Activated T-helper 9 cell treated with anti-CD3 and anti-CD28 coated beads, Interleukin-2, amount 50 U/mL, for 16 hours (primary cell): Measurements from ENCODE around the gene CFAP99.

ENCODE experiments used
- DNase-seq: peaks from one replicate; pipeline ENCODE4 v3.0.0-alpha.2; 2020; ENCODE audit warnings: low read depth

Gene CFAP99

GRCh38 chr4:2412534-2412884, 6.2 kb upstream of the CFAP99 start:
- DNase-seq: peak; percentile 44

- peak; percentile 78 for DNase-seq
Measured at GRCh38 chr4:2412885-2413716, 5.7 kb upstream of the CFAP99 start.

GRCh38 chr4:2413821-2414610, 4.7 kb upstream of the CFAP99 start:
- no peak for DNase-seq

- no peak for DNase-seq
Measured at GRCh38 chr4:2415213-2415612, 3.5 kb upstream of the CFAP99 start.

- DNase-seq: no peak
Measured at GRCh38 chr4:2415881-2416563, 2.7 kb upstream of the CFAP99 start.

- DNase-seq: no peak
Measured at GRCh38 chr4:2416564-2417225, 2.1 kb upstream of the CFAP99 start.

- no peak for DNase-seq
Measured at GRCh38 chr4:2417226-2417764, 1.5 kb upstream of the CFAP99 start.

GRCh38 chr4:2417765-2418649, 748 bp upstream of the CFAP99 start, which contains the start of gene ZFYVE28:
TSS of gene ZFYVE28 (minus strand) at chr4:2418645. CDS start at chr4:2418323, 322 bp downstream.
- no peak for DNase-seq

GRCh38 chr4:2419814-2420213, 1.1 kb downstream of the CFAP99 start:
- DNase-seq: no peak

- no peak for DNase-seq
Measured at GRCh38 chr4:2421928-2422327, 3.2 kb downstream of the CFAP99 start.

GRCh38 chr4:2423066-2423465, 4.3 kb downstream of the CFAP99 start:
- DNase-seq: no peak

- no peak for DNase-seq
Measured at GRCh38 chr4:2423695-2424094, 4.9 kb downstream of the CFAP99 start.

GRCh38 chr4:2424581-2424980, 5.8 kb downstream of the CFAP99 start:
- no peak for DNase-seq

- no peak for DNase-seq
Measured at GRCh38 chr4:2425386-2426068, 6.8 kb downstream of the CFAP99 start.

GRCh38 chr4:2426069-2426397, 7.3 kb downstream of the CFAP99 start:
- no peak for DNase-seq

- no peak for DNase-seq
Measured at GRCh38 chr4:2426711-2427275, 8.0 kb downstream of the CFAP99 start.

- no peak for DNase-seq
Measured at GRCh38 chr4:2427383-2428334, 8.9 kb downstream of the CFAP99 start.

- no peak for DNase-seq
Measured at GRCh38 chr4:2428496-2429213, 9.9 kb downstream of the CFAP99 start.
